H1 (cell line): ENCODE results near the gene SMIM13. TPM values are rescaled to one million over a fixed set of nuclear protein-coding genes. Genes with fewer than 3 reads are reported as not detected.

Experiments used
- CTCF ChIA-PET: fragments of 300-600 bp; sonication (Branson Sonifier 250); formaldehyde crosslinking; loops from one replicate; lab custom pipeline; 2021; ENCODE audit not compliant: partially characterized antibody; lab: Charles Lee
- POLR2A ChIA-PET: fragments of 300-600 bp; sonication (Branson Sonifier 250); formaldehyde crosslinking; loops from one replicate; lab custom pipeline; 2021; ENCODE audit warnings: inconsistent platforms; ENCODE audit not compliant: partially characterized antibody; lab: Charles Lee
- DNase-seq, 2 experiments: peaks; one replicate each; pipeline versions ENCODE4 v3.0.0 to v3.0.0-alpha.2; 2010 to 2022; ENCODE audit warnings: low spot score in 2 of 2, low read depth in 1 of 2, mixed read lengths in 1 of 2
- FAIRE-seq: peaks from 2 replicates; lab custom pipeline; 2011; peaks lifted over from hg19 to GRCh38; lab: Jason Lieb, UNC
- H2AFZ ChIP-seq: 2 replicates; pipeline ENCODE4 v1.8.1; 2012; ENCODE audit warnings: low read length, inconsistent platforms
- H2AK5ac ChIP-seq: 2 replicates; pipeline ENCODE4 v1.6.1; 2013; ENCODE audit warnings: low read depth, low read length
- H2BK120ac ChIP-seq: replicated peaks from 2 replicates; pipeline ENCODE3; 2013; ENCODE audit warnings: low read depth, low read length, inconsistent platforms
- H2BK12ac ChIP-seq: 2 replicates; pipeline ENCODE4 v1.6.1; 2013; ENCODE audit warnings: low read depth, low read length
- H2BK15ac ChIP-seq: 2 replicates; pipeline ENCODE4 v1.6.1; 2013; ENCODE audit warnings: low read length
- H2BK20ac ChIP-seq: 2 replicates; pipeline ENCODE4 v1.6.1; 2013; ENCODE audit warnings: low read length
- H2BK5ac ChIP-seq: 2 replicates; pipeline ENCODE4 v1.6.1; 2013; ENCODE audit warnings: low read depth, low read length
- H3K14ac ChIP-seq: 2 replicates; pipeline ENCODE4 v1.6.1; 2013; ENCODE audit warnings: inconsistent platforms; ENCODE audit not compliant: insufficient read length
- H3K18ac ChIP-seq: 2 replicates; pipeline ENCODE4 v1.6.1; 2013; ENCODE audit warnings: low read length; ENCODE audit errors: extremely low read depth
- H3K23ac ChIP-seq: 2 replicates; pipeline ENCODE4 v1.6.1; 2013; ENCODE audit warnings: inconsistent platforms; ENCODE audit not compliant: insufficient read length
- H3K23me2 ChIP-seq: 2 replicates; pipeline ENCODE4 v1.6.1; 2013; ENCODE audit warnings: low read depth, low read length
- H3K27ac ChIP-seq: 2 replicates; pipeline ENCODE4 v1.6.1; 2011; ENCODE audit warnings: low read depth, low read length, inconsistent platforms
- H3K27me3 ChIP-seq, 4 experiments: replicated peaks in 1 of 4; 1 replicate in 1 of 4; 2 replicates in 3 of 4; pipeline versions ENCODE4 v1.6.1 to v1.8.1; 2011 to 2013; ENCODE audit warnings: low read length in 3 of 4, mild to moderate bottlenecking in 3 of 4, inconsistent platforms in 2 of 4, mixed read lengths in 2 of 4, moderate library complexity in 1 of 4; ENCODE audit not compliant: control insufficient read depth in 3 of 4, insufficient read depth in 3 of 4; ENCODE audit errors: extremely low read depth in 1 of 4
- H3K36me3 ChIP-seq, 4 experiments: 2 replicates each; pipeline versions ENCODE4 v1.6.1 to v1.8.1; 2011 to 2013; ENCODE audit warnings: mild to moderate bottlenecking in 4 of 4, low read length in 3 of 4, moderate library complexity in 2 of 4, control low read depth in 1 of 4, inconsistent platforms in 1 of 4; ENCODE audit not compliant: insufficient read depth in 4 of 4, control insufficient read depth in 2 of 4
- H3K4ac ChIP-seq: replicated peaks from 2 replicates; pipeline ENCODE3; 2013; ENCODE audit warnings: low read length, low read depth, mixed read lengths, inconsistent platforms; ENCODE audit not compliant: insufficient read length
- H3K4me1 ChIP-seq, 4 experiments: replicated peaks in 1 of 4; 1 replicate in 1 of 4; 2 replicates in 3 of 4; pipeline versions ENCODE4 v1.6.1 to v1.8.1; 2011 to 2013; ENCODE audit warnings: low read length in 3 of 4, inconsistent platforms in 2 of 4, mixed read lengths in 1 of 4; ENCODE audit not compliant: insufficient read depth in 4 of 4, control insufficient read depth in 3 of 4
- H3K4me2 ChIP-seq, 2 experiments: 2 replicates each; pipeline versions ENCODE4 v1.6.1 to v1.8.1; 2011 to 2013; ENCODE audit warnings: low read depth in 2 of 2, low read length in 2 of 2, control low read depth in 1 of 2, inconsistent platforms in 1 of 2, mild to moderate bottlenecking in 1 of 2; ENCODE audit not compliant: insufficient read depth in 1 of 2
- H3K4me3 ChIP-seq, 4 experiments: fragments of 200-600, 300-600 bp in 1 of 4; sonication (generic), shearing (Covaris generic), sonication (Bioruptor Twin) in 1 of 4; 2 replicates each; pipeline versions ENCODE4 v1.5.1 to v1.8.1; 2011 to 2016; ENCODE audit warnings: low read length in 4 of 4, low read depth in 3 of 4, control low read depth in 2 of 4, inconsistent platforms in 2 of 4, mild to moderate bottlenecking in 2 of 4, mixed read lengths in 1 of 4, moderate library complexity in 1 of 4; ENCODE audit not compliant: insufficient read depth in 2 of 4; ENCODE audit errors: extremely low read depth in 1 of 4
- H3K56ac ChIP-seq: replicated peaks from 2 replicates; pipeline ENCODE3; 2013; ENCODE audit warnings: low read depth, mild to moderate bottlenecking, mixed read lengths, low read length, inconsistent platforms; ENCODE audit not compliant: insufficient read length
- H3K79me1 ChIP-seq: 2 replicates; pipeline ENCODE4 v1.6.1; 2013; ENCODE audit warnings: low read depth, low read length, control low read depth
- H3K79me2 ChIP-seq, 2 experiments: 2 replicates each; pipeline versions ENCODE4 v1.6.1 to v1.8.1; 2012 to 2013; ENCODE audit warnings: low read length in 2 of 2, mild to moderate bottlenecking in 2 of 2, inconsistent platforms in 1 of 2; ENCODE audit not compliant: insufficient read depth in 2 of 2, control insufficient read depth in 1 of 2
- H3K9ac ChIP-seq, 4 experiments: replicated peaks in 1 of 4; 1 replicate in 1 of 4; 2 replicates in 3 of 4; pipeline versions ENCODE4 v1.6.1 to v1.8.1; 2011 to 2013; ENCODE audit warnings: low read depth in 3 of 4, low read length in 3 of 4, control low read depth in 2 of 4, mild to moderate bottlenecking in 2 of 4, moderate library complexity in 2 of 4, inconsistent platforms in 1 of 4; ENCODE audit errors: extremely low read depth in 1 of 4
- H3K9me3 ChIP-seq, 2 experiments: 2 replicates each; pipeline versions ENCODE4 v1.6.1 to v1.8.1; 2012 to 2013; ENCODE audit warnings: mild to moderate bottlenecking in 2 of 2, moderate library complexity in 2 of 2, control low read depth in 1 of 2, inconsistent platforms in 1 of 2, low read depth in 1 of 2, low read length in 1 of 2, mixed read lengths in 1 of 2; ENCODE audit not compliant: insufficient read depth in 2 of 2
- H4K20me1 ChIP-seq, 2 experiments: replicated peaks in 1 of 2; 2 replicates each; pipeline versions ENCODE3 to v1.8.1; 2011 to 2013; ENCODE audit warnings: inconsistent platforms in 2 of 2, low read length in 2 of 2, mild to moderate bottlenecking in 1 of 2; ENCODE audit not compliant: insufficient read depth in 2 of 2, control insufficient read depth in 1 of 2
- H4K5ac ChIP-seq: 2 replicates; pipeline ENCODE4 v1.6.1; 2013; ENCODE audit warnings: low read length, low read depth, mixed read lengths, inconsistent platforms; ENCODE audit not compliant: insufficient read length
- H4K8ac ChIP-seq: 2 replicates; pipeline ENCODE4 v1.8.0; 2013; ENCODE audit warnings: mild to moderate bottlenecking, moderate library complexity, low read length, inconsistent platforms; ENCODE audit not compliant: insufficient read depth; ENCODE audit errors: extremely low read depth
- H4K91ac ChIP-seq: replicated peaks from 2 replicates; pipeline ENCODE3; 2013; ENCODE audit warnings: low read length, mixed read lengths, inconsistent platforms; ENCODE audit not compliant: insufficient read length
- CBX5 ChIP-seq: fragments of 300-800, 300-1000 bp; sonication (generic); IDR thresholded peaks from 2 replicates; pipeline ENCODE4 v1.7.1; 2016; ENCODE audit warnings: antibody characterized with exemption, low read length, low read depth
- CREB1 ChIP-seq: IDR thresholded peaks from 2 replicates; pipeline ENCODE4 v1.6.1; 2012; ENCODE audit warnings: inconsistent platforms
- CTBP2 ChIP-seq: IDR thresholded peaks from 2 replicates; pipeline ENCODE4 v1.7.0; 2011; ENCODE audit warnings: borderline replicate concordance, mild to moderate bottlenecking, moderate library complexity, mixed read lengths, low read length; ENCODE audit not compliant: insufficient read depth, insufficient read length
- GTF2F1 ChIP-seq: IDR thresholded peaks from 2 replicates; pipeline ENCODE4 v1.6.1; 2012; ENCODE audit warnings: low read depth, low read length, improper control_type of control experiment, borderline replicate concordance
- HDAC6 ChIP-seq: IDR thresholded peaks from one replicate; pipeline ENCODE4 v1.7.1; 2012; ENCODE audit warnings: low read depth, mild to moderate bottlenecking, inconsistent platforms, low read length, moderate library complexity
- MAFK ChIP-seq: IDR thresholded peaks from 2 replicates; pipeline ENCODE4 v1.6.1; 2012; ENCODE audit warnings: low read depth, mild to moderate bottlenecking, improper control_type of control experiment, low read length
- PHF8 ChIP-seq: fragments of 200-600 bp; sonication (generic); conservative IDR thresholded peaks from 2 replicates; pipeline ENCODE4 v1.7.1; 2012; ENCODE audit warnings: low read depth, mild to moderate bottlenecking, inconsistent platforms, low read length, moderate library complexity
- POU5F1 ChIP-seq: IDR thresholded peaks from 2 replicates; pipeline ENCODE4 v1.6.1; 2011; ENCODE audit warnings: low read depth, mild to moderate bottlenecking, low read length, moderate library complexity
- SIX5 ChIP-seq: IDR thresholded peaks from 2 replicates; pipeline ENCODE4 v1.6.1; 2011; ENCODE audit warnings: mild to moderate bottlenecking, low read depth, low read length
- SRF ChIP-seq: IDR thresholded peaks from 2 replicates; pipeline ENCODE4 v1.6.1; 2011; ENCODE audit warnings: mild to moderate bottlenecking, low read depth, low read length, moderate library complexity
- USF2 ChIP-seq: IDR thresholded peaks from 2 replicates; pipeline ENCODE4 v1.6.1; 2011; ENCODE audit warnings: low read length, improper control_type of control experiment
- ZNF274 ChIP-seq: IDR thresholded peaks from 2 replicates; pipeline ENCODE4 v1.7.0; 2012; ENCODE audit warnings: low read length, borderline replicate concordance; ENCODE audit errors: extremely low read depth
- WGBS, 2 experiments: shearing (Covaris generic) in 1 of 2; methylation state at CpG; one replicate each; pipeline versions ENCODE4 v1.1.6 to v1.1.7; 2013 to 2015; ENCODE audit warnings: low lambda C conversion rate in 2 of 2, mixed read lengths in 2 of 2, inconsistent platforms in 1 of 2, low coverage in 1 of 2, missing lambda C conversion rate in 1 of 2; ENCODE audit not compliant: insufficient replicate concordance in 2 of 2, insufficient coverage in 1 of 2, insufficient read length in 1 of 2; ENCODE audit errors: extremely low coverage in 1 of 2, missing lambda C conversion rate in 1 of 2; 5-methylcytosine and 5-hydroxymethylcytosine counted together
- polyA plus RNA-seq, 7 experiments: library from polyadenylated mRNA; depleted of rRNA in 3 of 7; stranded (reverse) in 5 of 7; unstranded in 2 of 7; fragments of >200 nt in 5 of 7; fragments of 200-250 nt in 2 of 7; gene quantifications; 1 replicate in 5 of 7; 2 replicates in 1 of 7; 4 replicates in 1 of 7; pipeline versions ENCODE4 v1.2.1 to v1.2.3, GENCODE V29; 2011 to 2013; ENCODE audit warnings: missing spikeins in 2 of 7, mixed read lengths in 2 of 7
- total RNA-seq: library from RNA; stranded (reverse); fragmentation: NEBNext Ultra II Directional; extraction: Animal tissue kit (Norgen Biotek cat#: 25700); gene quantifications from 2 replicates; pipeline ENCODE4 v1.2.1, GENCODE V29; 2021

SMIM13 gene
- total and polyA plus RNA-seq, 2 of the 8 experiments (the other 6 are each of a cell fraction or from before 2014, with no cell fraction given) = 1.7 to 10.6 TPM

GRCh38 chr6:11161031-11161956, 67.7 kb downstream of the SMIM13 start:
- Histone ChIP-seq H3K14ac (no peak overlapping the region), H3K27ac (no peak overlapping the region), H3K79me2 (no peaks in the 10 kb centered on the region), H2BK120ac (no peak overlapping the region), H2BK5ac (no peak overlapping the region), H3K9me3 (no peaks in the 10 kb centered on the region), H4K8ac (no peak overlapping the region), H4K5ac (no peak overlapping the region), H2AK5ac (peak overlapping the region; percentile 41; the same call in 1 of the 2 replicates), H3K27me3 (no peaks in the 10 kb centered on the region), H2BK12ac (no peak overlapping the region), H3K4ac (no peak overlapping the region), H4K20me1 (no peaks in the 10 kb centered on the region), H3K9ac (no peak overlapping the region; a peak in 1 of 7 replicates), H4K91ac (no peak overlapping the region), H3K23me2 (no peaks in the 10 kb centered on the region), H3K36me3 (no peaks in the 10 kb centered on the region), H3K4me1 (no peaks in the 10 kb centered on the region; a peak in 1 of 7 replicates), H3K56ac (no peak overlapping the region), H3K4me2 (peak overlapping the region in 1 of 2 experiments; percentile 9; a peak in 1 of 4 replicates), H3K4me3 (no peak overlapping the region), H2AFZ (no peak overlapping the region), H2BK15ac (no peak overlapping the region), H3K23ac (no peak overlapping the region), H3K79me1 (no peaks in the 10 kb centered on the region), H3K18ac (no peak overlapping the region), H2BK20ac (no peak overlapping the region)
- FAIRE-seq = no peak
- DNase-seq = no peak
- POLR2A ChIA-PET = no interaction called here
- 88% methylated on average over 9 of the region's 9 CpGs; no CpG with 5 or more reads in 1 of the 2 experiments for WGBS, 2 experiments
- CTCF ChIA-PET = no interaction called here
- TF ChIP-seq MAFK = no peak
- TF ChIP-seq CBX5 = no peak
- no peak for TF ChIP-seq HDAC6
- TF ChIP-seq ZNF274 = no peak
- no peak for TF ChIP-seq SIX5
- TF ChIP-seq CTBP2 = no peak
- no peak for TF ChIP-seq POU5F1
- no peak for TF ChIP-seq GTF2F1
- no peak for TF ChIP-seq SRF
- no peak for TF ChIP-seq USF2
- TF ChIP-seq CREB1 = no peak
- TF ChIP-seq PHF8 = no peak
